Mononuclear cell (primary cell): ENCODE results near the gene TXNDC17. TPM values are rescaled to one million over a fixed set of nuclear protein-coding genes. Genes with fewer than 3 reads are reported as not detected.
"Not testable (repeated sequence)": the region's sequence is repeated elsewhere in the genome, so short reads cannot be mapped to it uniquely, and the experiment has no call there.

ENCODE experiments used
- H3K27me3 ChIP-seq: 2 replicates; pipeline ENCODE4 v1.6.0; 2011; ENCODE audit warnings: low read length, control low read depth; ENCODE audit not compliant: insufficient read depth
- H3K4me1 ChIP-seq: 2 replicates; pipeline ENCODE4 v1.5.1; 2011; ENCODE audit warnings: mild to moderate bottlenecking, low read length, control low read depth; ENCODE audit not compliant: insufficient read depth
- H3K4me3 ChIP-seq: 2 replicates; pipeline ENCODE4 v1.5.1; 2011; ENCODE audit warnings: mild to moderate bottlenecking, low read length, moderate library complexity
- H3K9me3 ChIP-seq: 2 replicates; pipeline ENCODE4 v1.5.1; 2011; ENCODE audit warnings: low read depth, mild to moderate bottlenecking, control low read depth, low read length
- total RNA-seq: library from RNA; depleted of rRNA; stranded (reverse); fragments of >200 nt; gene quantifications from one replicate; pipeline ENCODE4 v1.2.3, GENCODE V29; 2012

The TXNDC17 gene
- total RNA-seq, 1 donor = 16.3 TPM

GRCh38 chr17:6681176-6681575 is 40.3 kb downstream of the TXNDC17 start:
- Histone ChIP-seq H3K4me1 (no peaks in the 10 kb centered on the region), H3K4me3 (no peak overlapping the region), H3K9me3 (no peaks in the 10 kb centered on the region), H3K27me3 (peaks cover 22% of the 10 kb centered on the region)

DNA sequence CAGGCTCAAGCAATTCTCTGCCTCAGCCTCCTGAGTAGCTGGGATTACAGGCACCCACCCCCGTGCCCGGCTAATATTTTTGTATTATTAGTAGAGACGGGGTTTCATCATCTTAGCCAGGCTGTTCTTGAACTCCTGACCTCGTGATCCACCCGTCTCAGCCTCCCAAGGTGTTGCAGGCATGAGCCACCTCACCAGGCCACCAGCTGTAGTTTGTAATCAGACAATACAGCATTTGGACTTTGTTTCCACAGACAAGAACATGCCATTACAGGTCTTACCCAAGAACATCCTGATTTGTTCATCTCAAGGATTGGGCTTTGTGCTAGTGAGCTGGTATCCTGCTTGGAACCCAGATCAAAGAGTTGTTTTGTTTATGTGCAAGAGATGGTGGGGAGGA is 40.8 kb downstream of the TXNDC17 start:
- no peaks in the 10 kb centered on the region for H3K4me1 ChIP-seq
- H3K27me3 ChIP-seq = peaks cover 20% of the 10 kb centered on the region
- H3K4me3 ChIP-seq = no peak overlapping the region
- H3K9me3 ChIP-seq = no peaks in the 10 kb centered on the region

DNA sequence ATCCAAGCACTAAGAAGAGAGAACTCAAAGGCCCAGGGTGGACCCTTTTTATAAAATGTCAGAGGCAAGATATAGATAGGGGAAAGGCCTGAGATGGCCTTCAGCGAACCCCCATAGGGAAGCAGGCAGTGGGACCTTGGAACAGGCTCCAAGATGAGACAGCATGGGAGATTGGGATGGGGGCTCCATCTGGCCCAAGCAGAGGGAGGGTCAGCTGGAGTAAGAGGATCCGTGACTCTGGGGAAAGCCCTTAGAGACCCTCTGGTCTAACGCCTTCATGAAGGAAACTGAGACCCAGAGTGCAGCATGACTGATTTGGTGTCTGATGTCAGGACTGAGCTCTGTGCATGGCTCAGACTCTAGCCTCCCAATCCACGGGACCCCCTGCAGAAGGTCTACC is 41.5 kb downstream of the TXNDC17 start:
- Histone ChIP-seq H3K9me3 (no peaks in the 10 kb centered on the region), H3K4me1 (no peaks in the 10 kb centered on the region), H3K27me3 (peaks cover 17% of the 10 kb centered on the region), H3K4me3 (no peak overlapping the region)

- Histone ChIP-seq H3K4me1 (no peaks in the 10 kb centered on the region), H3K27me3 (peaks cover 15% of the 10 kb centered on the region), H3K9me3 (no peaks in the 10 kb centered on the region), H3K4me3 (no peak overlapping the region)
Measured at GRCh38 chr17:6683081-6683684, 42.3 kb downstream of the TXNDC17 start.

GRCh38 chr17:6683730-6684459 is 43.0 kb downstream of the TXNDC17 start:
- Histone ChIP-seq H3K9me3 (no peaks in the 10 kb centered on the region), H3K4me3 (no peak overlapping the region), H3K4me1 (no peaks in the 10 kb centered on the region), H3K27me3 (peaks cover 8% of the 10 kb centered on the region)

DNA sequence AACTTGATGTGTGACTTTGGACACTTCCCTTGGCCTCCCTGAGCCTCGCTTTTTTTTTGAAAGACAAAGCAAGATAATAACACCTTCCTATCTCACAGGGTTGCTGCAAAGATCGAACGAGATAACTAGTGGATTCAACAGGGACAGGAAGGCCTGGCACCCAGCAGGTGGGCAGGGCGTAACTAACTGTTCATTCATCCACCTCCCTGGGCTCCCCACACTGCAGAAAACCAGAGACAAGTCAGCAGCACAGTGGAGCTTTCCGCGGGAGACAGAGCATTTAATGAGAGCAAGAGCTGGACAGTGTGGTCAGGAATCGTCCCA is 43.6 kb downstream of the TXNDC17 start:
- Histone ChIP-seq H3K9me3 (no peaks in the 10 kb centered on the region), H3K4me3 (no peak overlapping the region), H3K4me1 (no peaks in the 10 kb centered on the region), H3K27me3 (peaks cover 3% of the 10 kb centered on the region)

- Histone ChIP-seq H3K9me3 (no peaks in the 10 kb centered on the region), H3K4me3 (no peak overlapping the region), H3K27me3 (peaks cover 3% of the 10 kb centered on the region), H3K4me1 (no peaks in the 10 kb centered on the region)
Measured at GRCh38 chr17:6684881-6685767, 44.3 kb downstream of the TXNDC17 start.

GRCh38 chr17:6686026-6686425 is 45.2 kb downstream of the TXNDC17 start:
- no peaks in the 10 kb centered on the region for H3K4me1 ChIP-seq
- H3K27me3 ChIP-seq = no peaks in the 10 kb centered on the region
- no peak overlapping the region for H3K4me3 ChIP-seq
- no peaks in the 10 kb centered on the region for H3K9me3 ChIP-seq

DNA sequence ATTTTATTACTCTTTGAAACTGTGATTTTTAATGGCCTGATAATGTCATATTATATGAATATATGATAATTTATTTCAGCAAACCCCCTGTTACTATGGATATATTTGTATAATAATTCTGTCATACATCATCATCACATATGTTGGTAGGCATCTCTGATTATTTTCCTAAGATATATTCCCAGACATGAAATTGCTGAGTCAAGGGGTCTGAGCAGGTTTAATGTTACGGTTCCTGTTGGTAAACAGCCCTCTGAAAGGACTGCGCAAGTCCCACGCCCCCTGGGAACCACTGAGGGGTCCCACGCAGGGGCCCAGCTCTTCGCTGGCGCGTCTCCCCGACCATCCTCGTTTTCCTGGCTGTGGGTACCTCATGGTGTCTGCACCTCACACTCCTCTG is 48.1 kb downstream of the TXNDC17 start:
- no peaks in the 10 kb centered on the region for H3K4me1 ChIP-seq
- H3K9me3 ChIP-seq = no peaks in the 10 kb centered on the region
- peaks cover 3% of the 10 kb centered on the region for H3K27me3 ChIP-seq
- no peak overlapping the region for H3K4me3 ChIP-seq

GRCh38 chr17:6690641-6691040 is 49.8 kb downstream of the TXNDC17 start:
- Histone ChIP-seq H3K9me3 (no peaks in the 10 kb centered on the region), H3K27me3 (peaks cover 3% of the 10 kb centered on the region), H3K4me1 (no peaks in the 10 kb centered on the region), H3K4me3 (no peak overlapping the region)

DNA sequence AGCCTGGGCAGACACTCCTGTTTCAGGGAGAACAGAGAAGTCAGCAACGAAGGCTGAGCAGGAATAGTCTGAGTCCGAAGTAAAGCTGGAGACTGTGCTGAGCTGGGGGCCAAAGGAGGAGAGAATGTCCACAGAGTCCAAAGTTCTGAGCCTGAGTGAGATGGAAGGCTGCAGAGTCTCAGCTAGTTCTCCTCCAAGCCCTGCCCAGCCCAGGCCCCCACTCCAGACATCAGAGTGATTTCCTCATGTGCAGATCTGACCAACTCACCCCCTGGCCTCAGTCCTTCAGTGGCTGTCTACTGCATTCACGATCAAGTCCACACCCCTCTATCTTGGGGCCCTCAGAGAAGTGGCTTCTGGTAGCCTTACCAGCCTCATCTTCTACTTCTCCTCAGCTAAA is 50.7 kb downstream of the TXNDC17 start:
- Histone ChIP-seq H3K4me3 (no peak overlapping the region), H3K4me1 (no peaks in the 10 kb centered on the region), H3K9me3 (no peaks in the 10 kb centered on the region), H3K27me3 (peaks cover 3% of the 10 kb centered on the region)

- not testable (repeated sequence) for H3K27me3 ChIP-seq, H3K9me3 ChIP-seq, H3K4me3 ChIP-seq, H3K4me1 ChIP-seq
Measured at GRCh38 chr17:6691958-6692357, 51.1 kb downstream of the TXNDC17 start.

Other genes with a start within 250 kb of the TXNDC17 start
- under 0.01 TPM for gene AIPL1, start 205.9 kb upstream of the TXNDC17 start, total RNA-seq
- gene PIMREG, start 196.6 kb upstream of the TXNDC17 start, total RNA-seq = not detected
- gene PITPNM3, start 84.5 kb upstream of the TXNDC17 start, total RNA-seq = 0.31 TPM
- gene KIAA0753, start 349 bp upstream of the TXNDC17 start, total RNA-seq = 6.8 TPM
- 14.2 TPM for gene MED31, start 10.5 kb downstream of the TXNDC17 start, total RNA-seq
- gene C17orf100, start 10.7 kb downstream of the TXNDC17 start, total RNA-seq = 0.63 TPM
- gene SLC13A5, start 72.3 kb downstream of the TXNDC17 start, total RNA-seq = not detected
- gene XAF1, start 115.0 kb downstream of the TXNDC17 start, total RNA-seq = 33.1 TPM
- gene FBXO39, start 135.2 kb downstream of the TXNDC17 start, total RNA-seq = 0.73 TPM
- not detected for gene TEKT1, start 190.7 kb downstream of the TXNDC17 start, total RNA-seq